ENCODE measurements around the gene SCARF2.
"Not testable (repeated sequence)": the region's sequence is repeated elsewhere in the genome, so short reads cannot be mapped to it uniquely, and the experiment has no call there.

Gene SCARF2

GRCh38 chr22:20483771-20484170 lies 46.1 kb upstream of the SCARF2 start:
- peaks cover 1% of the 10 kb centered on the region; the same call in 1 of the 2 replicates for H3K79me2 ChIP-seq (ENCODE audit: low read length)
- no peak overlapping the region for H3K27ac ChIP-seq (ENCODE audit: low read length)
- H3K27me3 ChIP-seq (ENCODE audit: low read depth, low read length) = no peaks in the 10 kb centered on the region
- H3K9ac ChIP-seq (ENCODE audit: low read length) = no peak overlapping the region
- peaks cover 25% of the 10 kb centered on the region for H3K36me3 ChIP-seq (replicated peaks; ENCODE audit: low read depth, low read length)
- peaks cover 12% of the 10 kb centered on the region for H4K20me1 ChIP-seq (ENCODE audit: insufficient read depth, low read length)
- no peak overlapping the region for H3K4me3 ChIP-seq (ENCODE audit: low read length)
- TF ChIP-seq CTCF (IDR thresholded peaks at IDR 0.05; ENCODE audit: low read depth, low read length) (no peak), EZH2phosphoT487 (IDR thresholded peaks at IDR 0.05; ENCODE audit: low read depth) (no peak)
- no peaks in the 10 kb centered on the region for H3K4me1 ChIP-seq (ENCODE audit: low read length)
- no peak overlapping the region for H3K4me2 ChIP-seq (ENCODE audit: low read length)
- no peaks in the 10 kb centered on the region for H3K9me3 ChIP-seq (ENCODE audit: insufficient read depth, low read length)
- no peak overlapping the region for H2AFZ ChIP-seq (ENCODE audit: low read depth, low read length)

DNA sequence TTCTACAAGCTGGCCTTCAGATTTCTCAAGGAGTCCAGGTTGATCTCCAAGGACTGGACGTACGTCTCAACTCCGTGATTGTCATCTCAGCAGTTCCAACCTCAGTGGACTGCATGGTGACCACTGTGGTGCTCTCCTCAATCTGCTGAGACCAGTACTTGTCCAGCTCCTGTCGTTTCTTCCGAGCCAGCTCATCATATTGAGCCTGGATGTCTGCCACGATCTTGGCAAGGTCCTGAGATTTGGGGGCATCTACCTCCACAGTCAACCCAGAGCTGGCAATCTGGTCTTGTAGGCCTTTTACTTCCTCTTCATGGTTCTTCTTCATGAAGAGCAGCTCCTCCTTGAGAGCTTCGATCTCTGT lies 45.5 kb upstream of the SCARF2 start:
- H2AFZ ChIP-seq (ENCODE audit: low read depth, low read length); H3K27ac ChIP-seq (ENCODE audit: low read length); H3K79me2 ChIP-seq (ENCODE audit: low read length); H3K27me3 ChIP-seq (ENCODE audit: low read depth, low read length); H3K9ac ChIP-seq (ENCODE audit: low read length); H3K4me3 ChIP-seq (ENCODE audit: low read length); H3K4me2 ChIP-seq (ENCODE audit: low read length); H4K20me1 ChIP-seq (ENCODE audit: insufficient read depth, low read length); H3K4me1 ChIP-seq (ENCODE audit: low read length); H3K9me3 ChIP-seq (ENCODE audit: insufficient read depth, low read length): not testable (repeated sequence)
- H3K36me3 ChIP-seq (replicated peaks; ENCODE audit: low read depth, low read length) = peaks cover 22% of the 10 kb centered on the region

GRCh38 chr22:20479612-20480196 lies 42.1 kb upstream of the SCARF2 start:
- H3K9ac ChIP-seq (ENCODE audit: low read length) = no peak overlapping the region
- TF ChIP-seq EZH2phosphoT487 (IDR thresholded peaks at IDR 0.05; ENCODE audit: low read depth) (no peak), CTCF (IDR thresholded peaks at IDR 0.05; ENCODE audit: low read depth, low read length) (no peak)
- no peaks in the 10 kb centered on the region for H3K79me2 ChIP-seq (ENCODE audit: low read length)
- no peak overlapping the region for H2AFZ ChIP-seq (ENCODE audit: low read depth, low read length)
- H3K27me3 ChIP-seq (ENCODE audit: low read depth, low read length) = no peaks in the 10 kb centered on the region
- no peaks in the 10 kb centered on the region for H3K9me3 ChIP-seq (ENCODE audit: insufficient read depth, low read length)
- no peak overlapping the region for H3K4me3 ChIP-seq (ENCODE audit: low read length)
- H3K4me2 ChIP-seq (ENCODE audit: low read length) = no peak overlapping the region
- peaks cover 14% of the 10 kb centered on the region for H3K36me3 ChIP-seq (replicated peaks; ENCODE audit: low read depth, low read length)
- H3K27ac ChIP-seq (ENCODE audit: low read length) = no peak overlapping the region
- no peaks in the 10 kb centered on the region for H3K4me1 ChIP-seq (ENCODE audit: low read length)
- no peaks in the 10 kb centered on the region for H4K20me1 ChIP-seq (ENCODE audit: insufficient read depth, low read length)

DNA sequence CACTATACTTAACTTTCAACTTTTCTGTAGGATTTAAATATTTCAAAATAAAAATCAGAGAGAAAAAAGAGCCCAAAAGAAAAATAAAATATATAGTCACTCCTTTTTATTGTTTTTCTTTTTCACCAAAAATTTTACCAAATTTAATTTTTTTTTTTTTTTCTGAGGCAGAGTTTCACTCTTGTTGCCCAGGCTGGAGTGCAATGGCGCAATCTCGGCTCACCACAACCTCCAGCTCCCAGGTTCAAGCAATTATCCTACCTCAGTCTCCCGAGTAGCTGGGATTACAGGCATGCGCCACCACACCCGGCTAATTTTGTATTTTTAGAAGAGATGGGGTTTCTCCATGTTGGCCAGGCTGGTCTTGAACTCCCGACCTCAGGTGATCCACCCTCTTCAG lies 40.4 kb upstream of the SCARF2 start:
- not testable (repeated sequence) for H3K4me1 ChIP-seq (ENCODE audit: low read length); H3K27me3 ChIP-seq (ENCODE audit: low read depth, low read length)
- H3K36me3 ChIP-seq (replicated peaks; ENCODE audit: low read depth, low read length) = peaks cover 14% of the 10 kb centered on the region

GRCh38 chr22:20475569-20475968 lies 37.9 kb upstream of the SCARF2 start:
- H3K4me2 ChIP-seq (ENCODE audit: low read length); H3K9me3 ChIP-seq (ENCODE audit: insufficient read depth, low read length); H3K79me2 ChIP-seq (ENCODE audit: low read length): not testable (repeated sequence)

More for the DNA sequence above, 40.4 kb upstream of the SCARF2 start:
- H3K9me3 ChIP-seq (ENCODE audit: insufficient read depth, low read length); H3K4me3 ChIP-seq (ENCODE audit: low read length); H3K27ac ChIP-seq (ENCODE audit: low read length); H4K20me1 ChIP-seq (ENCODE audit: insufficient read depth, low read length); H3K79me2 ChIP-seq (ENCODE audit: low read length); H2AFZ ChIP-seq (ENCODE audit: low read depth, low read length); H3K9ac ChIP-seq (ENCODE audit: low read length); H3K4me2 ChIP-seq (ENCODE audit: low read length): not testable (repeated sequence)

More at GRCh38 chr22:20475569-20475968, 37.9 kb upstream of the SCARF2 start:
- not testable (repeated sequence) for H4K20me1 ChIP-seq (ENCODE audit: insufficient read depth, low read length); H2AFZ ChIP-seq (ENCODE audit: low read depth, low read length); H3K27ac ChIP-seq (ENCODE audit: low read length); H3K27me3 ChIP-seq (ENCODE audit: low read depth, low read length); H3K4me3 ChIP-seq (ENCODE audit: low read length); H3K9ac ChIP-seq (ENCODE audit: low read length); H3K4me1 ChIP-seq (ENCODE audit: low read length)
- peaks cover 15% of the 10 kb centered on the region for H3K36me3 ChIP-seq (replicated peaks; ENCODE audit: low read depth, low read length)

Measured in OCI-LY3 (cell line).